ENCODE data around the gene SMC5. TPM values are rescaled to one million over a fixed set of nuclear protein-coding genes. Genes with fewer than 3 reads are reported as not detected.

The SMC5 gene
- total RNA-seq, 1 experiment from 2014 or later: 41.9 TPM

DNA sequence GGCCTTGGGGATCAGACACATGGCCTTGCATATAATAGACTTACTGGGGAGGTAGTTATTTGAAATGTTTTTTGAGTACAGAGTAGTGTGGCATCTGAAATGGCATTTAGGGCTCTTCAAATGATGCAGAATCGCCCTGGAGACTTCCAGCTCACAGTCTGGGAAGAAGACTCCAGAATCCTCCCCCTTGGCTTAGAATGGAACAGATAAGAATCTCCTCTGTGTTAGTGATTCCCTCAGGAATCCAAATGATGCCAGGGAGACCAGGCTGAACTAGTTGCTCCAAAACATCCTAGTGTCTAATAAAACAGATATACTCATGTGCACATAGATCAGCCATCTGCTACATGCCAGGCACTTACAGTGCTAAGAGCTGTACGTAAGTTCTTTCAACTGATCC, 38.6 kb upstream of the SMC5 start:
- ChIA-PET POLR2A (ENCODE audit: unreplicated experiment) (no interaction called here), CTCF (no interaction called here)
- Histone ChIP-seq H3K4me1 (replicated peaks; ENCODE audit: insufficient read depth) (no peaks in the 10 kb centered on the region), H4K20me1 (ENCODE audit: insufficient read depth) (no peaks in the 10 kb centered on the region), H3K36me3 (ENCODE audit: low read depth) (no peaks in the 10 kb centered on the region), H3F3A (ENCODE audit: insufficient read depth, low read depth) (no peaks in the 10 kb centered on the region), H2AFZ (no peak overlapping the region), H3K79me2 (ENCODE audit: low read depth) (no peaks in the 10 kb centered on the region), H3K4me3 (no peak overlapping the region), H3K9me2 (ENCODE audit: insufficient read depth) (no peaks in the 10 kb centered on the region; the same call in 1 of the 2 replicates), H3K4me2 (no peak overlapping the region), H3K27me3 (ENCODE audit: insufficient read depth, low read depth) (no peaks in the 10 kb centered on the region), H3K9me3 (ENCODE audit: insufficient read depth, low read depth) (no peaks in the 10 kb centered on the region), H3K27ac (no peak overlapping the region)
- TF ChIP-seq, protein P1, sequence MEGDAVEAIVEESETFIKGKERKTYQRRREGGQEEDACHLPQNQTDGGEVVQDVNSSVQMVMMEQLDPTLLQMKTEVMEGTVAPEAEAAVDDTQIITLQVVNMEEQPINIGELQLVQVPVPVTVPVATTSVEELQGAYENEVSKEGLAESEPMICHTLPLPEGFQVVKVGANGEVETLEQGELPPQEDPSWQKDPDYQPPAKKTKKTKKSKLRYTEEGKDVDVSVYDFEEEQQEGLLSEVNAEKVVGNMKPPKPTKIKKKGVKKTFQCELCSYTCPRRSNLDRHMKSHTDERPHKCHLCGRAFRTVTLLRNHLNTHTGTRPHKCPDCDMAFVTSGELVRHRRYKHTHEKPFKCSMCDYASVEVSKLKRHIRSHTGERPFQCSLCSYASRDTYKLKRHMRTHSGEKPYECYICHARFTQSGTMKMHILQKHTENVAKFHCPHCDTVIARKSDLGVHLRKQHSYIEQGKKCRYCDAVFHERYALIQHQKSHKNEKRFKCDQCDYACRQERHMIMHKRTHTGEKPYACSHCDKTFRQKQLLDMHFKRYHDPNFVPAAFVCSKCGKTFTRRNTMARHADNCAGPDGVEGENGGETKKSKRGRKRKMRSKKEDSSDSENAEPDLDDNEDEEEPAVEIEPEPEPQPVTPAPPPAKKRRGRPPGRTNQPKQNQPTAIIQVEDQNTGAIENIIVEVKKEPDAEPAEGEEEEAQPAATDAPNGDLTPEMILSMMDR (conservative IDR thresholded peaks at IDR 0.05): no peak
- TF ChIP-seq EZH2 (IDR thresholded peaks at IDR 0.05; ENCODE audit: low read depth): no peak
- intact Hi-C loops (cut with micrococcal nuclease; ENCODE audit: unreplicated experiment): no loop called here
- DNase-seq: no peak
- BruUV-seq (replicated peaks): no TSS peak

DNA sequence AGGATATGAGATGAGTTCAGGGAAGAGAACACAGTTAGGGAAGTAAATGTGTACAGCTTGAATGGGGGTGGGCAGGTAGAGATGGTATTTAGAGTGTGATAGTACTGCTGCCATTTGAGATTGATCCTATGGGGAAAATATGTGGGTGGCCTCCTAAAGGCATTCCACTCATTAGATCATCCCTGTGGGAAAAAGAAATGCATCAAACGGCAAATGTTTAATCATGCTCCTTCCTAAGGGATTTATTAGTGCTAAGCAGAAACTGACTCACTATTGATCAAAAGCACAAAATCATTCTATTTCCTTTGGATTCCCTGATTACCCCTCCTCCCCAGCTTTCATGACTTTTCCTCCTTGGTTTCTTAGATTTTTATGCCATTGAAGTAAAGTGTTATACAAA, 36.4 kb upstream of the SMC5 start:
- Histone ChIP-seq H3K9me3 (ENCODE audit: insufficient read depth, low read depth) (no peaks in the 10 kb centered on the region), H3K27ac (no peak overlapping the region), H2AFZ (no peak overlapping the region), H3F3A (ENCODE audit: insufficient read depth, low read depth) (no peaks in the 10 kb centered on the region), H4K20me1 (ENCODE audit: insufficient read depth) (no peaks in the 10 kb centered on the region), H3K36me3 (ENCODE audit: low read depth) (no peaks in the 10 kb centered on the region), H3K27me3 (ENCODE audit: insufficient read depth, low read depth) (no peaks in the 10 kb centered on the region), H3K79me2 (ENCODE audit: low read depth) (no peaks in the 10 kb centered on the region), H3K9me2 (ENCODE audit: insufficient read depth) (no peaks in the 10 kb centered on the region; the same call in 1 of the 2 replicates), H3K4me3 (no peak overlapping the region), H3K4me2 (no peak overlapping the region), H3K4me1 (replicated peaks; ENCODE audit: insufficient read depth) (no peaks in the 10 kb centered on the region)
- no TSS peak for BruUV-seq (replicated peaks)
- DNase-seq: no peak
- intact Hi-C loops (cut with micrococcal nuclease; ENCODE audit: unreplicated experiment): no loop called here
- ChIA-PET POLR2A (ENCODE audit: unreplicated experiment) (no interaction called here), CTCF (interaction anchor here (0.6 kb wide), 1 partner anchor 112 kb away, joined by 3 read pairs; no protein-coding TSS in a partner anchor)
- no peak for TF ChIP-seq EZH2 (IDR thresholded peaks at IDR 0.05; ENCODE audit: low read depth)
- TF ChIP-seq, protein P1 (conservative IDR thresholded peaks at IDR 0.05): no peak

DNA sequence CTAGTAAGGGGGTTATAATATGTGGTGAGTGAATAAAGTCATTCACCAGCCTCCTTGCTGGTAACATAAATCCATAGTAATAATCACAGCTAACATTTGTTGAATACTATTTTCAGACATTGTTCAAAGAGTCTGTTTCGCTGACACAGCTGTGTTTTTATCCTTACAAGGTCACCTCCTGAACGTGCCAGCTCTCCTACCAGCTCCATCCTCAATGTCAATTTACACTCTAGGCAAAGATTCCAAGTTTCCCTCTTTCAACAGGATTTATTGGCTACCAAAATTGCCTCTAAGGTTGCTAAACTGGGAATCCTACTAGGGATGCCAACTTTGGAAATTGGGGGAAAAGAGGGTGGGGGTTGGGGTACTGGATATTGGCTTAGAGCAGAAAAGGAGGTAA, 30.7 kb upstream of the SMC5 start:
- Histone ChIP-seq H3K79me2 (ENCODE audit: low read depth) (no peaks in the 10 kb centered on the region), H3K4me3 (no peak overlapping the region), H3K4me1 (replicated peaks; ENCODE audit: insufficient read depth) (no peaks in the 10 kb centered on the region), H3K27ac (no peak overlapping the region), H3K36me3 (ENCODE audit: low read depth) (no peaks in the 10 kb centered on the region), H3K9me2 (ENCODE audit: insufficient read depth) (no peaks in the 10 kb centered on the region), H3K4me2 (no peak overlapping the region), H3K9me3 (ENCODE audit: insufficient read depth, low read depth) (no peaks in the 10 kb centered on the region), H3K27me3 (ENCODE audit: insufficient read depth, low read depth) (no peaks in the 10 kb centered on the region), H4K20me1 (ENCODE audit: insufficient read depth) (no peaks in the 10 kb centered on the region), H3F3A (ENCODE audit: insufficient read depth, low read depth) (no peaks in the 10 kb centered on the region), H2AFZ (no peak overlapping the region)
- CTCF ChIA-PET: no interaction called here
- no peak for TF ChIP-seq EZH2 (IDR thresholded peaks at IDR 0.05; ENCODE audit: low read depth)
- TF ChIP-seq, protein P1 (conservative IDR thresholded peaks at IDR 0.05): no peak
- POLR2A ChIA-PET (ENCODE audit: unreplicated experiment): interaction anchor here (0.6 to 0.7 kb wide), 2 partner anchors 144 to 289 kb away, joined by 4 to 8 read pairs; no protein-coding TSS in a partner anchor
- no TSS peak for BruUV-seq (replicated peaks)
- intact Hi-C loops (cut with micrococcal nuclease; ENCODE audit: unreplicated experiment): no loop called here
- DNase-seq: no peak
